DND-41 (cell line): ENCODE results near the gene LEFTY2.

ENCODE experiments used
- ATAC-seq: fragments of 200-7000 bp; cut with Tn5 transposase; 3 replicates; pipeline ENCODE4 v1.9.1; 2021; ENCODE audit warnings: low read depth; ENCODE audit not compliant: insufficient read depth
- DNase-seq: peaks from one replicate; pipeline ENCODE4 v3.0.0-alpha.2; 2020
- H2AFZ ChIP-seq: 2 replicates; pipeline ENCODE4 v1.6.0; 2012; ENCODE audit warnings: low read depth, low read length
- H3K27ac ChIP-seq: 2 replicates; pipeline ENCODE4 v1.5.1; 2012; ENCODE audit warnings: low read length, inconsistent platforms
- H3K27me3 ChIP-seq: fragments of 200-600 bp; sonication (generic); 2 replicates; pipeline ENCODE4 v1.6.0; 2012; ENCODE audit warnings: low read length, mild to moderate bottlenecking, inconsistent platforms; ENCODE audit not compliant: insufficient read depth, poor library complexity
- H3K36me3 ChIP-seq: 2 replicates; pipeline ENCODE4 v1.5.1; 2012; ENCODE audit warnings: low read length, inconsistent platforms; ENCODE audit not compliant: insufficient read depth
- H3K4me1 ChIP-seq: 2 replicates; pipeline ENCODE4 v1.5.1; 2012; ENCODE audit warnings: mild to moderate bottlenecking, low read length; ENCODE audit not compliant: insufficient read depth
- H3K4me2 ChIP-seq: 2 replicates; pipeline ENCODE4 v1.6.0; 2012; ENCODE audit warnings: mild to moderate bottlenecking, moderate library complexity, low read length, inconsistent platforms; ENCODE audit not compliant: insufficient read depth
- H3K4me3 ChIP-seq, 2 experiments: fragments of 200-600 bp in 1 of 2; shearing (Covaris generic) in 1 of 2; 2 replicates each; pipeline ENCODE4 v1.5.1; 2012 to 2016; ENCODE audit warnings: inconsistent platforms in 2 of 2, low read length in 2 of 2, mild to moderate bottlenecking in 2 of 2, low read depth in 1 of 2, moderate library complexity in 1 of 2
- H3K79me2 ChIP-seq: 2 replicates; pipeline ENCODE4 v1.6.0; 2012; ENCODE audit warnings: low read length, inconsistent platforms; ENCODE audit not compliant: insufficient read depth
- H3K9ac ChIP-seq: 2 replicates; pipeline ENCODE4 v1.6.0; 2012; ENCODE audit warnings: low read depth, mild to moderate bottlenecking, inconsistent platforms, low read length, moderate library complexity
- H3K9me3 ChIP-seq: 2 replicates; pipeline ENCODE4 v1.5.1; 2012; ENCODE audit warnings: low read length, moderate library complexity, mild to moderate bottlenecking, inconsistent platforms; ENCODE audit not compliant: insufficient read depth, severe bottlenecking
- H4K20me1 ChIP-seq: 2 replicates; pipeline ENCODE4 v1.6.0; 2012; ENCODE audit warnings: low read length; ENCODE audit not compliant: insufficient read depth
- EZH2 ChIP-seq: IDR thresholded peaks from 3 replicates; pipeline ENCODE4 v1.6.1; 2012; ENCODE audit warnings: borderline replicate concordance, low read depth, mild to moderate bottlenecking, moderate library complexity, low read length, inconsistent platforms; ENCODE audit not compliant: severe bottlenecking
- TF ChIP-seq, protein P1 (sequence below): IDR thresholded peaks from 2 replicates; pipeline ENCODE4 v1.5.1; 2012; ENCODE audit warnings: borderline replicate concordance, low read length, moderate library complexity, mild to moderate bottlenecking; ENCODE audit not compliant: poor library complexity, severe bottlenecking; ENCODE audit errors: extremely low read depth

Gene LEFTY2

DNA sequence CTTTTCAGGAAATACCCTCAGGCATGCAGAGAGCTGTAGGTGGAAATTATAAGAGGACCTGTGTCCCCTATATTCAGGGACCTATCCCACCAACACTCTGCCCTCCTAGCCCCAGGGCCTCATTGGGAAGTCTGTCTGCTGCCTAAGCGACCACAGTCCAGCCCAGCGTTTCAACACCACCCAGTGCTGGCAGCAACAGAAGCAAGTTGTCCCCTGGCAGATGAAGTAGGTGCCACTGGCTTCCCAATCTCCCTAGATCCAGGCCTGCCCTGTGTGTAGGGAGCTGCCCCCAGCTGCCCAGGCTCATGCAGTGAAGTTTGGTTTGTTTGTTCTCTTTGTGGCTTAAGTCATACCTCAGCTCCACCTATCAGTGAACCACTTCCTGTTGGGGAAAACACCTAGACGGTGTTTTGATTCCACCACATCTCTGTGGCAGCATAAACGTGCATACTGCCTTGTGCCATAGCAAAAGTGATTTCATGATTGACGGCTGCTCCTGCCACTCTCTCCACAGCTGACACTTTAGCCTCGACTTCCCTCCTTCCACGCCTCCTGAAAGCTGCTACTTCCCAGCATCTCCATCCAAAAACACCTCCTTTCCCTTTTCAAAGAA, 44.0 kb downstream of the LEFTY2 start:
- no peak overlapping the region for H3K4me2 ChIP-seq
- no peak overlapping the region for H2AFZ ChIP-seq
- no peaks in the 10 kb centered on the region for H3K27me3 ChIP-seq
- H3K79me2 ChIP-seq, result no peaks in the 10 kb centered on the region
- H3K9me3 ChIP-seq, result no peaks in the 10 kb centered on the region
- H3K9ac ChIP-seq, result no peak overlapping the region
- H3K4me3 ChIP-seq, result no peak overlapping the region
- peaks cover 18% of the 10 kb centered on the region for H3K4me1 ChIP-seq
- H3K36me3 ChIP-seq, result no peaks in the 10 kb centered on the region
- ATAC-seq, result peak; percentile 98
- H4K20me1 ChIP-seq, result no peaks in the 10 kb centered on the region
- DNase-seq, result peak; percentile 59
- TF ChIP-seq, protein P1, sequence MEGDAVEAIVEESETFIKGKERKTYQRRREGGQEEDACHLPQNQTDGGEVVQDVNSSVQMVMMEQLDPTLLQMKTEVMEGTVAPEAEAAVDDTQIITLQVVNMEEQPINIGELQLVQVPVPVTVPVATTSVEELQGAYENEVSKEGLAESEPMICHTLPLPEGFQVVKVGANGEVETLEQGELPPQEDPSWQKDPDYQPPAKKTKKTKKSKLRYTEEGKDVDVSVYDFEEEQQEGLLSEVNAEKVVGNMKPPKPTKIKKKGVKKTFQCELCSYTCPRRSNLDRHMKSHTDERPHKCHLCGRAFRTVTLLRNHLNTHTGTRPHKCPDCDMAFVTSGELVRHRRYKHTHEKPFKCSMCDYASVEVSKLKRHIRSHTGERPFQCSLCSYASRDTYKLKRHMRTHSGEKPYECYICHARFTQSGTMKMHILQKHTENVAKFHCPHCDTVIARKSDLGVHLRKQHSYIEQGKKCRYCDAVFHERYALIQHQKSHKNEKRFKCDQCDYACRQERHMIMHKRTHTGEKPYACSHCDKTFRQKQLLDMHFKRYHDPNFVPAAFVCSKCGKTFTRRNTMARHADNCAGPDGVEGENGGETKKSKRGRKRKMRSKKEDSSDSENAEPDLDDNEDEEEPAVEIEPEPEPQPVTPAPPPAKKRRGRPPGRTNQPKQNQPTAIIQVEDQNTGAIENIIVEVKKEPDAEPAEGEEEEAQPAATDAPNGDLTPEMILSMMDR, result no peak
- H3K27ac ChIP-seq, result no peak overlapping the region

DNA sequence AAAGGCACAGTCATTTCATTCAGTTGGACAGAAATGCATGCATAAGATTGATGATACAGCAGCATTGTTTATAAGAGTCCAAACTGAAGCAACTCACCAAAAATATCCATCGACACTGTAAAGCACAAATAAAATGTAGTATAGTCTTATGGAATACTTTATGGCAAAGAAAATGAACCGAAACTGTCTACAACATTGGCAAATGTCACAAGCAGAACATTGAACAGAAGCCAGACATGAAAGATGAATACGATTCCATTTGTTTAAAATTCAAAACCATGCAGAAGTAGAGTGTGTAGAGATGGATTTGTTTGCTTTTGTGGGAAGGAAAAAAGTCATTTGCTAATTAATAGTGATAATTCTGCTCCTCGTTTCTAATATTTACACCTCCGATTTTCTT, 44.5 kb downstream of the LEFTY2 start:
- Histone ChIP-seq H3K4me1 (peaks cover 18% of the 10 kb centered on the region), H3K27ac (no peak overlapping the region), H3K4me2 (no peak overlapping the region), H3K9ac (no peak overlapping the region), H3K79me2 (no peaks in the 10 kb centered on the region), H3K27me3 (no peaks in the 10 kb centered on the region), H4K20me1 (no peaks in the 10 kb centered on the region), H3K36me3 (no peaks in the 10 kb centered on the region), H2AFZ (no peak overlapping the region), H3K4me3 (no peak overlapping the region), H3K9me3 (no peaks in the 10 kb centered on the region)
- DNase-seq (no peak), ATAC-seq (no peak)
- TF ChIP-seq EZH2, result no peak
- TF ChIP-seq, protein P1, result no peak

DNA sequence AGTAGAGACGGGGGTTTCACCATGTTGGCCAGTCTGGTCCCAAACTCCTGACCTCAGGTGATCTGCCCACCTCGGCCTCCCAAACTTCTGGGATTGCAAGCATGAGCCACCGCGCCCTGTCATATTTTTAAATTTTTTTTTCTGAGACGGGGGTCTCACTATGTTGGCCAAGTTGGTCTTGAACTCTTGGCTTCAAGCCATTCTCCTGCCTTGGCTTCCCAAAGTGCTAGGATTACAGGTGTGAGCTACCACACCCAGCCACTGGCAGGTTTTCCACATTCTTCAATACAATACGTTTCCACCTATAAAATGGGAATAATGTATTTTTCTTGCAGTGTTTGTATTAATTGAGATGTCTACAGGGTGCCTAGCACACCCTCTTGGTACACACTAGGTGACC, 48.7 kb downstream of the LEFTY2 start:
- H3K9me3 ChIP-seq, result no peaks in the 10 kb centered on the region

More for the DNA sequence above, 48.7 kb downstream of the LEFTY2 start:
- Histone ChIP-seq H3K4me1 (peaks cover 6% of the 10 kb centered on the region), H3K4me2 (no peak overlapping the region), H2AFZ (no peak overlapping the region), H3K27ac (no peak overlapping the region), H3K36me3 (no peaks in the 10 kb centered on the region), H4K20me1 (no peaks in the 10 kb centered on the region), H3K79me2 (no peaks in the 10 kb centered on the region), H3K4me3 (no peak overlapping the region), H3K27me3 (no peaks in the 10 kb centered on the region), H3K9ac (no peak overlapping the region)
- TF ChIP-seq, protein P1, result no peak
- no peak for TF ChIP-seq EZH2
- ATAC-seq (no peak), DNase-seq (no peak)
